ENCODE results near the gene KMO.

KMO gene

GRCh38 chr1:241499910-241500309 is 32.3 kb upstream of the KMO start:
- TF ChIP-seq, protein P1, sequence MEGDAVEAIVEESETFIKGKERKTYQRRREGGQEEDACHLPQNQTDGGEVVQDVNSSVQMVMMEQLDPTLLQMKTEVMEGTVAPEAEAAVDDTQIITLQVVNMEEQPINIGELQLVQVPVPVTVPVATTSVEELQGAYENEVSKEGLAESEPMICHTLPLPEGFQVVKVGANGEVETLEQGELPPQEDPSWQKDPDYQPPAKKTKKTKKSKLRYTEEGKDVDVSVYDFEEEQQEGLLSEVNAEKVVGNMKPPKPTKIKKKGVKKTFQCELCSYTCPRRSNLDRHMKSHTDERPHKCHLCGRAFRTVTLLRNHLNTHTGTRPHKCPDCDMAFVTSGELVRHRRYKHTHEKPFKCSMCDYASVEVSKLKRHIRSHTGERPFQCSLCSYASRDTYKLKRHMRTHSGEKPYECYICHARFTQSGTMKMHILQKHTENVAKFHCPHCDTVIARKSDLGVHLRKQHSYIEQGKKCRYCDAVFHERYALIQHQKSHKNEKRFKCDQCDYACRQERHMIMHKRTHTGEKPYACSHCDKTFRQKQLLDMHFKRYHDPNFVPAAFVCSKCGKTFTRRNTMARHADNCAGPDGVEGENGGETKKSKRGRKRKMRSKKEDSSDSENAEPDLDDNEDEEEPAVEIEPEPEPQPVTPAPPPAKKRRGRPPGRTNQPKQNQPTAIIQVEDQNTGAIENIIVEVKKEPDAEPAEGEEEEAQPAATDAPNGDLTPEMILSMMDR (IDR thresholded peaks at IDR 0.05; ENCODE audit: unreplicated experiment in 3 of 3): peak; percentile 52 to 63 (median 52)

GRCh38 chr1:241503444-241503843 is 28.7 kb upstream of the KMO start:
- Mint-ChIP-seq H3K27me3 (ENCODE audit: low read depth) (no peaks in the 10 kb centered on the region), H3K4me1 (no peaks in the 10 kb centered on the region), H3K9me3 (no peaks in the 10 kb centered on the region), H3K4me3 (no peak overlapping the region), H3K27ac (no peak overlapping the region), H3K36me3 (ENCODE audit: low read depth) (peaks cover 57% of the 10 kb centered on the region)
- TF ChIP-seq, protein P1 (IDR thresholded peaks at IDR 0.05; ENCODE audit: unreplicated experiment in 3 of 3): no peak

More at GRCh38 chr1:241499910-241500309, 32.3 kb upstream of the KMO start:
- no peaks in the 10 kb centered on the region for H3K9me3 Mint-ChIP-seq
- H3K27ac Mint-ChIP-seq: peak overlapping the region in 1 of 3 experiments; percentile 10
- no peaks in the 10 kb centered on the region for H3K27me3 Mint-ChIP-seq (ENCODE audit: low read depth)
- peaks cover 49% of the 10 kb centered on the region for H3K36me3 Mint-ChIP-seq (ENCODE audit: low read depth)
- H3K4me3 Mint-ChIP-seq: no peak overlapping the region
- H3K4me1 Mint-ChIP-seq: peaks cover 13% of the 10 kb centered on the region

GRCh38 chr1:241507189-241507863 is 24.9 kb upstream of the KMO start:
- no peaks in the 10 kb centered on the region for H3K4me1 Mint-ChIP-seq
- TF ChIP-seq, protein P1 (IDR thresholded peaks at IDR 0.05; ENCODE audit: unreplicated experiment in 3 of 3): no peak
- peaks cover 62% of the 10 kb centered on the region for H3K36me3 Mint-ChIP-seq (ENCODE audit: low read depth)
- H3K4me3 Mint-ChIP-seq: no peak overlapping the region
- no peak overlapping the region for H3K27ac Mint-ChIP-seq
- H3K9me3 Mint-ChIP-seq: no peaks in the 10 kb centered on the region
- no peaks in the 10 kb centered on the region for H3K27me3 Mint-ChIP-seq (ENCODE audit: low read depth)

DNA sequence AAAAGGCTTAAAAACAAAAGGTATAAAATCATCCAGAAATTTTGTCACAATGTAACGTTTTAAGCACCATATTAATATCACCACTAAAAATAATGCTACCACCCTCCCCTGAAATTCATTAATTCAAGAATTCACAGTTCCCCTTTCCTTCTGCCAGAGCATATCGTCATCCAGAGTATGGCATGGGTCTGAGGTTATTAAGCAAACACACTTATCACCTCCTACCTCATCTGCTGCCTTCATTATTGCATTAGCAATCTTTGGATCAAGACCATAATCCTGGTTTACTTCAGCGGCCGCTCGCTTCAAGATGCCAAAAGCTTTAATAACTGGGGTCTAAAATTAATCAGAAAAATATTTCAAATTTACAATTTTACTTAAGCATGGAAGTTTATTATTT is 18.8 kb upstream of the KMO start:
- Mint-ChIP-seq H3K27me3 (ENCODE audit: low read depth) (no peaks in the 10 kb centered on the region), H3K27ac (no peak overlapping the region), H3K9me3 (no peaks in the 10 kb centered on the region), H3K4me3 (no peak overlapping the region), H3K4me1 (peaks cover 18% of the 10 kb centered on the region), H3K36me3 (ENCODE audit: low read depth) (peaks cover 51% of the 10 kb centered on the region)
- TF ChIP-seq, protein P1 (IDR thresholded peaks at IDR 0.05; ENCODE audit: unreplicated experiment in 3 of 3): no peak

GRCh38 chr1:241518476-241519307 is 13.5 kb upstream of the KMO start:
- Mint-ChIP-seq H3K4me3 (peak overlapping the region; percentile 85 to 94 (median 91)), H3K27me3 (ENCODE audit: low read depth) (peaks cover 17% of the 10 kb centered on the region), H3K4me1 (peaks cover 18% of the 10 kb centered on the region), H3K36me3 (ENCODE audit: low read depth) (peaks cover 28% of the 10 kb centered on the region), H3K27ac (peak overlapping the region; percentile 86 to 97 (median 94)), H3K9me3 (no peaks in the 10 kb centered on the region)
- TF ChIP-seq, protein P1 (IDR thresholded peaks at IDR 0.05; ENCODE audit: unreplicated experiment in 3 of 3): no peak
